Measurements from ENCODE around the gene ARL8A.
A peak's percentile ranks its signal among the peaks of the same experiment; 100 is the strongest.

DNA sequence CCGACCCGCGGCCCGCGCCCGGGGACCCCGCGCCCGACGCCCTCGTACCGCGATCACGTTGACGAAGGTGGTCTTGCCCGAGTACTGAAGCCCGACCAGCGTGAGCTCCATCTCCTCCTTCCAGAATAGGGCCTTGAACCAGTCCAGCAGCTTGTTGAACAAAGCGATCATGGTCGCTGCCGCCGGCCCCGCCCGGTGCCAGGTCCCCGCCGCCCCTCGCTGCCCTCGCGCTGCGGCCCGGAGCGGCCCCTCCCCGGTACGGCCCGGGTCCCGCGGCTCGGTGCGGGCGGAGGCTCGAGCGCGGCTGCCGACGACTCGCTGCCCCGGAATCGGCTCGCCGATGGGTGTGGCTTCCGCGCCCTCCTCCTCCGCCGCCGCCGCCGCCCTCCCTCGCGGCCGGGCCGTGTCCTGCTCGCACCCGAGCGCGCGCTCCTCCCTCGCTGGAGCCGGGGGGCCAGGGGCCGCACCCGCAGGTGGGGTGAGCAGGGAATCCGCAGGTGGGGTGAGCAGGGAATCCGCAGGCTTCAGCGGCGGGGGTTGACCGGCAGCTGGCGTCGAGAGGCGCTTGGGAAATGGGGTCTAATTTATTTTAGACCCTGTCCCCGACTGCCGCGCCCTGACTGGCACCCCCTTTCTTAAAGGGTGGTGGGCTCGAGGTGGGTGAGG lies at the start of gene ARL8A:
- TF ChIP-seq POLR2A (IDR thresholded peaks at IDR 0.05), result peak in 1 of 2 donors; percentile 64
- TF ChIP-seq, protein P1, sequence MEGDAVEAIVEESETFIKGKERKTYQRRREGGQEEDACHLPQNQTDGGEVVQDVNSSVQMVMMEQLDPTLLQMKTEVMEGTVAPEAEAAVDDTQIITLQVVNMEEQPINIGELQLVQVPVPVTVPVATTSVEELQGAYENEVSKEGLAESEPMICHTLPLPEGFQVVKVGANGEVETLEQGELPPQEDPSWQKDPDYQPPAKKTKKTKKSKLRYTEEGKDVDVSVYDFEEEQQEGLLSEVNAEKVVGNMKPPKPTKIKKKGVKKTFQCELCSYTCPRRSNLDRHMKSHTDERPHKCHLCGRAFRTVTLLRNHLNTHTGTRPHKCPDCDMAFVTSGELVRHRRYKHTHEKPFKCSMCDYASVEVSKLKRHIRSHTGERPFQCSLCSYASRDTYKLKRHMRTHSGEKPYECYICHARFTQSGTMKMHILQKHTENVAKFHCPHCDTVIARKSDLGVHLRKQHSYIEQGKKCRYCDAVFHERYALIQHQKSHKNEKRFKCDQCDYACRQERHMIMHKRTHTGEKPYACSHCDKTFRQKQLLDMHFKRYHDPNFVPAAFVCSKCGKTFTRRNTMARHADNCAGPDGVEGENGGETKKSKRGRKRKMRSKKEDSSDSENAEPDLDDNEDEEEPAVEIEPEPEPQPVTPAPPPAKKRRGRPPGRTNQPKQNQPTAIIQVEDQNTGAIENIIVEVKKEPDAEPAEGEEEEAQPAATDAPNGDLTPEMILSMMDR (IDR thresholded peaks at IDR 0.05), result no peak

All from vagina (tissue), 2 donors.